ENCODE results near the gene MACROD2.

DNA sequence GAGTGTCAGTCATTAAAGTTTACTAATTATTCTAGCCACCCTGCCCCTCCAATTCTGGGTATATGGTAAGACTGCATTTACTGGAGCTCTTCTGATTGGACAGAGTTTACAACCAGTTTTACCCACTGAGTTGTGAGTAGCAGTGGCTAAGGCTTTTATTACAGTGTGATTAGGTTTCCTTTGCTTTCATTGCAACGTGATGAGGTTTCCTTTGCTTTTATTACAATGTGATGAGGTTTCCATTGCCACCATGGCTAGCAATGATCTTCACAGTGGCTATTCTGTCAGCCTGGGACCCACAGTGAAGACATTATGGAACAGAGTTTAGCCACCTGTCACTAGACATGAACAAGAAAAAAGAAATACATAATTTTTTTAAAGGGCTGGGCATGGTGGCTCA is 1052.3 kb downstream of the MACROD2 start:
- TF ChIP-seq, protein P1, sequence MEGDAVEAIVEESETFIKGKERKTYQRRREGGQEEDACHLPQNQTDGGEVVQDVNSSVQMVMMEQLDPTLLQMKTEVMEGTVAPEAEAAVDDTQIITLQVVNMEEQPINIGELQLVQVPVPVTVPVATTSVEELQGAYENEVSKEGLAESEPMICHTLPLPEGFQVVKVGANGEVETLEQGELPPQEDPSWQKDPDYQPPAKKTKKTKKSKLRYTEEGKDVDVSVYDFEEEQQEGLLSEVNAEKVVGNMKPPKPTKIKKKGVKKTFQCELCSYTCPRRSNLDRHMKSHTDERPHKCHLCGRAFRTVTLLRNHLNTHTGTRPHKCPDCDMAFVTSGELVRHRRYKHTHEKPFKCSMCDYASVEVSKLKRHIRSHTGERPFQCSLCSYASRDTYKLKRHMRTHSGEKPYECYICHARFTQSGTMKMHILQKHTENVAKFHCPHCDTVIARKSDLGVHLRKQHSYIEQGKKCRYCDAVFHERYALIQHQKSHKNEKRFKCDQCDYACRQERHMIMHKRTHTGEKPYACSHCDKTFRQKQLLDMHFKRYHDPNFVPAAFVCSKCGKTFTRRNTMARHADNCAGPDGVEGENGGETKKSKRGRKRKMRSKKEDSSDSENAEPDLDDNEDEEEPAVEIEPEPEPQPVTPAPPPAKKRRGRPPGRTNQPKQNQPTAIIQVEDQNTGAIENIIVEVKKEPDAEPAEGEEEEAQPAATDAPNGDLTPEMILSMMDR (IDR thresholded peaks at IDR 0.05) = no peak
- no peak for TF ChIP-seq POLR2A (IDR thresholded peaks at IDR 0.05)
